ENCODE measurements around the gene FAM20B. TPM values are rescaled to one million over a fixed set of nuclear protein-coding genes. Genes with fewer than 3 reads are reported as not detected.
A peak's percentile ranks its signal among the peaks of the same experiment; 100 is the strongest.

The FAM20B gene
- total and polyA plus RNA-seq, 2 of the 13 experiments (the other 11 are each of a cell fraction or from before 2014, with no cell fraction given) = 13.8 to 26.9 TPM

GRCh38 chr1:179058487-179059483, 33.1 kb downstream of the FAM20B start:
- H3K36me3 ChIP-seq (replicated peaks in 1 of 2; ENCODE audit: control insufficient read depth in 1 of 2, insufficient read depth in 2 of 2, low read length in 2 of 2) = peaks cover 3 to 22% of the 10 kb centered on the region in 2 experiments; a peak in 4 of 5 replicates
- in situ Hi-C loops (cut with HindIII; ENCODE audit: extremely low pct_ligation_motif_present, low pct_unique_long_range_greater_than_20kb) (no loop called here), intact Hi-C loops (cut with micrococcal nuclease; ENCODE audit: unreplicated experiment) (no loop called here)
- DNase-seq (ENCODE audit: low spot score) = no peak
- no peak overlapping the region for H2AFZ ChIP-seq (ENCODE audit: low read length)
- no peaks in the 10 kb centered on the region for H3K79me2 ChIP-seq (ENCODE audit: insufficient read depth, low read length)
- no peaks in the 10 kb centered on the region for H3K27me3 ChIP-seq (ENCODE audit: control insufficient read depth in 1 of 2, insufficient read depth in 2 of 2, low read length in 2 of 2)
- POLR2A ChIA-PET = no interaction called here
- CTCF ChIA-PET (ENCODE audit: low intra/inter-chr PET ratio, low total read pairs) = no interaction called here
- WGBS (ENCODE audit: low lambda C conversion rate) = 95% methylated on average over 3 of the region's 3 CpGs
- no peak overlapping the region for H3K9ac ChIP-seq (ENCODE audit: insufficient read depth, low read depth, low read length)
- peaks cover 13% of the 10 kb centered on the region for H3K4me1 ChIP-seq (ENCODE audit: insufficient read depth, low read length)
- TSS peak; percentile 38 for BruUV-seq (replicated peaks)
- no peak for FAIRE-seq
- no peaks in the 10 kb centered on the region for H3K9me3 ChIP-seq (ENCODE audit: low read length)
- no peaks in the 10 kb centered on the region for H4K20me1 ChIP-seq (ENCODE audit: insufficient read depth, low read length)
- H3K4me3 ChIP-seq (replicated peaks in 1 of 3; ENCODE audit: insufficient read depth in 1 of 3, low read depth in 2 of 3, low read length in 3 of 3) = no peak overlapping the region
- ATAC-seq = no peak
- H3K4me2 ChIP-seq (ENCODE audit: low read depth, low read length) = no peak overlapping the region
- no peak overlapping the region for H3K27ac ChIP-seq (ENCODE audit: extremely low read length, insufficient read depth, low read length)
- TF ChIP-seq ZNF883 (CRISPR knock-in tag; IDR thresholded peaks at IDR 0.05; ENCODE audit: not compliant biosample characterization) (no peak), ETS1 (CRISPR knock-in tag; IDR thresholded peaks at IDR 0.05) (no peak), ZNF674 (CRISPR knock-in tag; IDR thresholded peaks at IDR 0.05; ENCODE audit: low read depth) (no peak), SMAD3 (CRISPR knock-in tag; IDR thresholded peaks at IDR 0.05) (no peak), SKI (IDR thresholded peaks at IDR 0.05; ENCODE audit: partially characterized antibody) (no peak), TFE3 (CRISPR knock-in tag; IDR thresholded peaks at IDR 0.05) (no peak), ZNF616 (CRISPR knock-in tag; IDR thresholded peaks at IDR 0.05; ENCODE audit: low read depth) (no peak), POLR2A (IDR thresholded peaks at IDR 0.05; ENCODE audit: insufficient read depth in 1 of 2, low read depth in 2 of 2, low read length in 2 of 2) (no peak), ZUFSP (CRISPR knock-in tag; IDR thresholded peaks at IDR 0.05; ENCODE audit: borderline replicate concordance) (no peak), PITX1 (CRISPR knock-in tag; IDR thresholded peaks at IDR 0.05) (no peak), FOSL1 (CRISPR knock-in tag; IDR thresholded peaks at IDR 0.05; ENCODE audit: borderline replicate concordance) (no peak), ZNF18 (CRISPR knock-in tag; IDR thresholded peaks at IDR 0.05; ENCODE audit: insufficient replicate concordance) (no peak), RBM22 (optimal IDR thresholded peaks at IDR 0.05; ENCODE audit: low read length) (no peak), ZNF337 (CRISPR knock-in tag; IDR thresholded peaks at IDR 0.05; ENCODE audit: borderline replicate concordance, low read depth) (no peak)
